GM20000 (cell line): ENCODE data around the gene ESYT1.

Source experiments
- DNase-seq: peaks from one replicate; pipeline ENCODE4 v3.0.0; 2012; ENCODE audit warnings: low spot score
- CTCF ChIP-seq: IDR thresholded peaks from 2 replicates; pipeline ENCODE4 v1.5.1; 2012; ENCODE audit warnings: mild to moderate bottlenecking, control low read depth; ENCODE audit errors: extremely low read depth, missing control alignments

The ESYT1 gene

GRCh38 chr12:56162468-56163290 is 34.6 kb downstream of the ESYT1 start:
- no peak for TF ChIP-seq CTCF
- no peak for DNase-seq

- TF ChIP-seq CTCF: no peak
- DNase-seq: no peak
Measured at GRCh38 chr12:56163533-56164344, 35.7 kb downstream of the ESYT1 start.

GRCh38 chr12:56164345-56164729 is 36.3 kb downstream of the ESYT1 start:
- TF ChIP-seq CTCF: no peak
- no peak for DNase-seq

GRCh38 chr12:56165369-56165768 is 37.3 kb downstream of the ESYT1 start:
- no peak for DNase-seq
- TF ChIP-seq CTCF: no peak

GRCh38 chr12:56169229-56169759 is 41.2 kb downstream of the ESYT1 start:
- DNase-seq: no peak
- TF ChIP-seq CTCF: no peak

- DNase-seq: no peak
- no peak for TF ChIP-seq CTCF
Measured at GRCh38 chr12:56172839-56173238, 44.8 kb downstream of the ESYT1 start.

- no peak for DNase-seq
- TF ChIP-seq CTCF: no peak
Measured at GRCh38 chr12:56178347-56178746, 50.3 kb downstream of the ESYT1 start.
